Kidney (tissue), 14 donors: ENCODE results near the gene DUSP16. TPM values are rescaled to one million over a fixed set of nuclear protein-coding genes. Genes with fewer than 3 reads are reported as not detected.

Experiments
- DNase-seq, 5 donors: peaks; one replicate each; pipeline ENCODE4 v3.0.0-alpha.2; 2013 to 2020
- FAIRE-seq: peaks from 2 replicates; lab custom pipeline; 2012; peaks lifted over from hg19 to GRCh38; lab: Jason Lieb, UNC
- H3K27ac ChIP-seq, 2 donors: one replicate each; pipeline ENCODE4 v1.7.0; 2013; ENCODE audit warnings: low read depth in 2 of 2, low read length in 2 of 2, inconsistent platforms in 1 of 2
- H3K27me3 ChIP-seq: one replicate; pipeline ENCODE4 v1.7.1; 2013; ENCODE audit warnings: low read length, inconsistent platforms; ENCODE audit not compliant: control insufficient read depth, insufficient read depth
- H3K36me3 ChIP-seq, 3 donors: one replicate each; pipeline versions ENCODE4 v1.7.0 to v1.7.1; 2013; ENCODE audit warnings: low read length in 3 of 3, control low read depth in 1 of 3, inconsistent platforms in 1 of 3; ENCODE audit not compliant: insufficient read depth in 3 of 3, control insufficient read depth in 2 of 3
- H3K4me1 ChIP-seq, 3 donors: one replicate each; pipeline versions ENCODE4 v1.7.0 to v1.7.1; 2013; ENCODE audit warnings: low read length in 3 of 3, inconsistent platforms in 1 of 3, low read depth in 1 of 3; ENCODE audit not compliant: control insufficient read depth in 2 of 3, insufficient read depth in 2 of 3
- H3K4me3 ChIP-seq, 3 donors: one replicate each; pipeline versions ENCODE4 v1.7.0 to v1.8.1; 2013; ENCODE audit warnings: low read length in 3 of 3, control low read depth in 1 of 3, inconsistent platforms in 1 of 3
- H3K9ac ChIP-seq, 3 donors: one replicate each; pipeline versions ENCODE4 v1.7.0 to v1.7.1; 2013; ENCODE audit warnings: low read length in 3 of 3, control low read depth in 1 of 3, inconsistent platforms in 1 of 3
- H3K9me3 ChIP-seq, 3 donors: one replicate each; pipeline versions ENCODE4 v1.7.0 to v1.7.1; 2013; ENCODE audit warnings: low read length in 3 of 3, control low read depth in 1 of 3, inconsistent platforms in 1 of 3; ENCODE audit not compliant: control insufficient read depth in 2 of 3, insufficient read depth in 1 of 3
- intact Hi-C: fragments of 100-400 bp; cut with DNase I; formaldehyde crosslinking; loops from one replicate; pipeline ENCODE4 v1.11.1; 2022
- polyA plus RNA-seq: library from polyadenylated mRNA; stranded (reverse); fragments of 350-450 nt; fragmentation: Illumina TruSeq; extraction: RNeasy Lipid Tissue Mini Kit (QIAGEN cat#74804); gene quantifications from one replicate; pipeline ENCODE4 v1.2.3, GENCODE V29; 2014; ENCODE audit warnings: low read depth, low replicate concordance; ENCODE audit not compliant: insufficient read depth
- total RNA-seq: library from RNA; stranded (reverse); fragmentation: NEBNext Ultra II Directional; extraction: Animal tissue kit (Norgen Biotek cat#: 25700); gene quantifications from one replicate; pipeline ENCODE4 v1.2.1, GENCODE V29; 2021
- TF ChIP-seq, protein P1 (sequence below): IDR thresholded peaks from 3 replicates; pipeline ENCODE4 v1.5.1; 2012; ENCODE audit warnings: mild to moderate bottlenecking, moderate library complexity, borderline replicate concordance; ENCODE audit not compliant: insufficient read depth; ENCODE audit errors: extremely low read depth
- donor health status: control.
- donor health status: control.
- donor health status: control.
- donor health status: control.
- donor health status: control.
- donor health status: DM: yes; HTN: yes; CAD: no.
- donor health status: Normal renal cell carcinoma (clear cell type).

DUSP16 gene
- total and polyA plus RNA-seq, 2 donors from 2014 or later: 6.6 to 27.4 TPM

DNA sequence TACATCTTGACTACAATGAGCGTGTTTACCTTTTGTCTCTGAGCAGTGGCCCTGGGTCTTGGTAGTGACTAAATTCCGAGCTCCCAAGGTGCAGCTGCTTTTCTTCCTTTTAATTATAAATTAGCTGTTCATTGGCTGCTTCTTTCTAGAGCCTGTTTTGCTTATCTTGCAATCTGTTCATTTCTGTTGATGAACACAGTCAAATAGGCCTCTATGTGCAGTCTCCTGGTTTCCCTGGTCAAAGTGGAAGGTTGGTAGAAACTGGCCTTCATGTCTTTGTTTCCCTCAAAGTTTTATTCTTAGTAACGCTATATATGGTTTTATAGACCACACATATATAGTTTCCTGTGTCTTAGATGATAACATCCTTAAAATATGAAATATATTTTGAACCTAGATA is 94.1 kb downstream of the DUSP16 start:
- H3K9me3 ChIP-seq: no peaks in the 10 kb centered on the region
- no peak for DNase-seq
- H3K27me3 ChIP-seq: no peaks in the 10 kb centered on the region
- no peaks in the 10 kb centered on the region for H3K4me1 ChIP-seq
- FAIRE-seq: no peak
- no peak overlapping the region for H3K9ac ChIP-seq
- TF ChIP-seq, protein P1, sequence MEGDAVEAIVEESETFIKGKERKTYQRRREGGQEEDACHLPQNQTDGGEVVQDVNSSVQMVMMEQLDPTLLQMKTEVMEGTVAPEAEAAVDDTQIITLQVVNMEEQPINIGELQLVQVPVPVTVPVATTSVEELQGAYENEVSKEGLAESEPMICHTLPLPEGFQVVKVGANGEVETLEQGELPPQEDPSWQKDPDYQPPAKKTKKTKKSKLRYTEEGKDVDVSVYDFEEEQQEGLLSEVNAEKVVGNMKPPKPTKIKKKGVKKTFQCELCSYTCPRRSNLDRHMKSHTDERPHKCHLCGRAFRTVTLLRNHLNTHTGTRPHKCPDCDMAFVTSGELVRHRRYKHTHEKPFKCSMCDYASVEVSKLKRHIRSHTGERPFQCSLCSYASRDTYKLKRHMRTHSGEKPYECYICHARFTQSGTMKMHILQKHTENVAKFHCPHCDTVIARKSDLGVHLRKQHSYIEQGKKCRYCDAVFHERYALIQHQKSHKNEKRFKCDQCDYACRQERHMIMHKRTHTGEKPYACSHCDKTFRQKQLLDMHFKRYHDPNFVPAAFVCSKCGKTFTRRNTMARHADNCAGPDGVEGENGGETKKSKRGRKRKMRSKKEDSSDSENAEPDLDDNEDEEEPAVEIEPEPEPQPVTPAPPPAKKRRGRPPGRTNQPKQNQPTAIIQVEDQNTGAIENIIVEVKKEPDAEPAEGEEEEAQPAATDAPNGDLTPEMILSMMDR: no peak
- peaks cover 0 to 2% (median 0%) of the 10 kb centered on the region in 3 donors for H3K36me3 ChIP-seq
- no peak overlapping the region for H3K4me3 ChIP-seq
- H3K27ac ChIP-seq: no peak overlapping the region
- intact Hi-C loops: no loop called here

DNA sequence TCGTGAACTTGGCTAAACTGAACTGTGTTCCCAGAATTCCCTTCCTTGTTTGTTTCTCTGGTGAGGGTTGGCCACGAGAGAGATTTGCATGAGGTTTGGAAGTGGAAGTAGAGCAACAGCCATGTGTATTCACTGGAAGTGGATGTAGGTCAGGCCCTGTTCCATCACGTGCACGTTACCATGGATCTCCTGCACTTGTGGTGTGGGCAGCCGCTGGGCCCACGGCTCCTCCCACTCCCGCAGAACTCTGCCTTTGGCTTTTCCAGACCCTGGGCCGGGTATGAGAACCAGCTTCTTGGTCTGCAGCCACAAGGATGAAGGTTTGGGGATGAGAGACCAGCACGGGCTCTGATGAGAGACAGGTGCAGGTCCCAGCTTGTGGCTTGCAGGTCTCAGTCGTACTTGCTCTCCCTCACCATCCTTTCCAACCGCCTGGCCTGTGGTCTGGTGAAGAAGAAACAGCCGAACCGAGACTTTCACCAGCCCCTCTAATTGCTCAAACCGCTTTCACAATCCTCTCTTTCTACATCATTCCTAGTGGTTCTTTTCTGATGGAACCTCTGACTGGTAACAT is 94.9 kb downstream of the DUSP16 start:
- H3K9ac ChIP-seq: no peak overlapping the region
- TF ChIP-seq, protein P1: no peak
- FAIRE-seq: no peak
- no peaks in the 10 kb centered on the region for H3K27me3 ChIP-seq
- no peak overlapping the region for H3K27ac ChIP-seq
- H3K36me3 ChIP-seq: peaks cover 0 to 2% (median 0%) of the 10 kb centered on the region in 3 donors
- H3K9me3 ChIP-seq: no peaks in the 10 kb centered on the region
- intact Hi-C loops: no loop called here
- H3K4me1 ChIP-seq: no peaks in the 10 kb centered on the region
- H3K4me3 ChIP-seq: no peak overlapping the region
- DNase-seq: no peak

DNA sequence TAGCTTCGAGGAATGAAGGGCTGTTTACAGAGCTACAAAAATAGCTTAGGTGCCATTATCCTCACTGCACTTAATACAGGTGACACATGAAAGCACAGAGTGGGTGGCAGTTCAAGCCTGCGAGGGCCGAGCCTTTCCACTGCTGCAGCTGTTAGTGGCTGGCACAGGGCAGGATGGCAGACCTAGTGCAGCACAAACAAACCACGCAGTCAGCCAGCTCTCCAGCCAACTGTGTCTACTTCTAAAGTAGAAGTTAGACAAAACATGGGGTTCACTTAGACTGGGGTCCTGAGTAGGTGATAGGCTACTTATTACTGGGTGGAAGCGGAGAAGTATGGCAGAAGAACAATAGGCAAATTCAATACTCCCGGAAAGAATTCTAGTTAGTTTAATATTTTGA is 95.4 kb downstream of the DUSP16 start:
- no peak overlapping the region for H3K9ac ChIP-seq
- TF ChIP-seq, protein P1: no peak
- no peaks in the 10 kb centered on the region for H3K4me1 ChIP-seq
- no peaks in the 10 kb centered on the region for H3K9me3 ChIP-seq
- no peaks in the 10 kb centered on the region for H3K27me3 ChIP-seq
- H3K4me3 ChIP-seq: no peak overlapping the region
- peaks cover 0 to 2% (median 0%) of the 10 kb centered on the region in 3 donors for H3K36me3 ChIP-seq
- FAIRE-seq (no peak), DNase-seq (no peak)
- intact Hi-C loops: no loop called here
- no peak overlapping the region for H3K27ac ChIP-seq

DNA sequence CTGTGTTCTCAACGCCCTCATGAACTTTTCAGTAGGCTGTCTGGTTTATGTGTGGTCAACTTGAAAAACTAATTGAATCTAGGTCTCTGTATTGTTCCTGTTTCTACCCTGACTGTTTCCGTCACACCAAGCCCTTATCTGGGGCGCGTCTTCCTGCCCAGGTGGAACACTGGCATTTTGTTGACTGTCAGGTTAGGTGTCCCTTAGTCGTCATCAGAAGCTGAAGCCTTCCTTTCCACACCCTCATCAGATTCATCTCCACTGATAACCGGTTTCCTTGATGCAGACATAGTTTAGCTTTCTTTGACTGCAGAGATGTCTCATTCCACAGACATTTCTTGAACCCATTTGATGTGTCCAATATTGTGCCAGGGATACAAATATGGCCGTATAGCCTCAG is 96.5 kb downstream of the DUSP16 start:
- TF ChIP-seq, protein P1: no peak
- intact Hi-C loops: no loop called here

More for the DNA sequence above, 96.5 kb downstream of the DUSP16 start:
- Histone ChIP-seq H3K4me3 (no peak overlapping the region), H3K4me1 (no peaks in the 10 kb centered on the region), H3K27ac (no peak overlapping the region), H3K9me3 (no peaks in the 10 kb centered on the region), H3K27me3 (no peaks in the 10 kb centered on the region), H3K9ac (no peak overlapping the region), H3K36me3 (peaks cover 0 to 2% (median 0%) of the 10 kb centered on the region in 3 donors)
- FAIRE-seq: no peak
- DNase-seq: no peak
